Epithelial cell of esophagus (primary cell): ENCODE data around the gene HEPACAM.

Experiments
- DNase-seq: peaks from one replicate; pipeline ENCODE4 v3.0.0; 2010; ENCODE audit warnings: low read depth
- H3K4me3 ChIP-seq: 2 replicates; pipeline ENCODE4 v1.5.1; 2011; ENCODE audit warnings: mild to moderate bottlenecking, low read length, control low read depth
- TF ChIP-seq, protein P1 (sequence below): IDR thresholded peaks from 2 replicates; pipeline ENCODE4 v1.5.1; 2011; ENCODE audit warnings: low read depth, mild to moderate bottlenecking, low read length, control low read depth, inconsistent platforms; ENCODE audit not compliant: insufficient read depth; ENCODE audit errors: missing control alignments

Gene HEPACAM

DNA sequence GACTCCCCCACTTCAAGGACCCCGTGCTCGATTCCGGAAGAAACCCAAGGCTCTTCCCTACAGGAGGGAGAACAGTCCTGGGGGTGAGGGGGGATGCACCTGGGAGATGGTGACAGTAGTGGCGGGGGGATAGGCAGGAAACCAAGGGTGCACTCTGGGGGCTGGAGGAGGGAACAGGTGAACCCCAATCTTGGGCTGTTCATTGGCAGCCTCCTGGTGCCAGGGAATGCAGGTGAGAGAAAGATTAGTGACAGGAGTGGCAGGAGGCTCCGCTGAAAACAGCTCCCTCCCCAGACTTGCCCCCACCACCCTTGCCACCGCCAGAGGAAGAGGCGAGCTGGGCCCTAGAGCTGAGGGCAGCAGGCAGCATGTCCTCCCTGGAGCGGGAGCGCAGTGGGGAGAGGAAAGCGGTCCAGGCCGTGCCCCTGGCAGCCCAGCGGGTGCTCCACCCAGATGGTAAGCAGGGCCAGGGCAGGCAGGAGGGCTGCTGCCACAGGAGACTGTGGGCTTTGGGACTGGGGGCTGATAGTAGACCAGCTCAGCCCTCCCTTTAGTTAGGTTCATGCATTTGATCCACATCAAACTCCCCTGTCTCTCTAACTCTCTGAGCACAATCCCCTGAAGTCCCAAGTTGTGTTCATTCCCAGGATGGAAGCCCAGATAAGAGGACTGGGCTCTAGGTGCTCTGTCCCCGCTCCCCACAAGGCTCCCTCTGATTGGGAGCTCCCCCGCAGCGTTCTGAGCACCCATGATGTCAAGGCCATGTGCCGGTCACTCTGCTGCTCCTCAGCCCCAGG lies 56.2 kb downstream of the HEPACAM start:
- no peak for DNase-seq
- TF ChIP-seq, protein P1, sequence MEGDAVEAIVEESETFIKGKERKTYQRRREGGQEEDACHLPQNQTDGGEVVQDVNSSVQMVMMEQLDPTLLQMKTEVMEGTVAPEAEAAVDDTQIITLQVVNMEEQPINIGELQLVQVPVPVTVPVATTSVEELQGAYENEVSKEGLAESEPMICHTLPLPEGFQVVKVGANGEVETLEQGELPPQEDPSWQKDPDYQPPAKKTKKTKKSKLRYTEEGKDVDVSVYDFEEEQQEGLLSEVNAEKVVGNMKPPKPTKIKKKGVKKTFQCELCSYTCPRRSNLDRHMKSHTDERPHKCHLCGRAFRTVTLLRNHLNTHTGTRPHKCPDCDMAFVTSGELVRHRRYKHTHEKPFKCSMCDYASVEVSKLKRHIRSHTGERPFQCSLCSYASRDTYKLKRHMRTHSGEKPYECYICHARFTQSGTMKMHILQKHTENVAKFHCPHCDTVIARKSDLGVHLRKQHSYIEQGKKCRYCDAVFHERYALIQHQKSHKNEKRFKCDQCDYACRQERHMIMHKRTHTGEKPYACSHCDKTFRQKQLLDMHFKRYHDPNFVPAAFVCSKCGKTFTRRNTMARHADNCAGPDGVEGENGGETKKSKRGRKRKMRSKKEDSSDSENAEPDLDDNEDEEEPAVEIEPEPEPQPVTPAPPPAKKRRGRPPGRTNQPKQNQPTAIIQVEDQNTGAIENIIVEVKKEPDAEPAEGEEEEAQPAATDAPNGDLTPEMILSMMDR = no peak
- no peak overlapping the region for H3K4me3 ChIP-seq

DNA sequence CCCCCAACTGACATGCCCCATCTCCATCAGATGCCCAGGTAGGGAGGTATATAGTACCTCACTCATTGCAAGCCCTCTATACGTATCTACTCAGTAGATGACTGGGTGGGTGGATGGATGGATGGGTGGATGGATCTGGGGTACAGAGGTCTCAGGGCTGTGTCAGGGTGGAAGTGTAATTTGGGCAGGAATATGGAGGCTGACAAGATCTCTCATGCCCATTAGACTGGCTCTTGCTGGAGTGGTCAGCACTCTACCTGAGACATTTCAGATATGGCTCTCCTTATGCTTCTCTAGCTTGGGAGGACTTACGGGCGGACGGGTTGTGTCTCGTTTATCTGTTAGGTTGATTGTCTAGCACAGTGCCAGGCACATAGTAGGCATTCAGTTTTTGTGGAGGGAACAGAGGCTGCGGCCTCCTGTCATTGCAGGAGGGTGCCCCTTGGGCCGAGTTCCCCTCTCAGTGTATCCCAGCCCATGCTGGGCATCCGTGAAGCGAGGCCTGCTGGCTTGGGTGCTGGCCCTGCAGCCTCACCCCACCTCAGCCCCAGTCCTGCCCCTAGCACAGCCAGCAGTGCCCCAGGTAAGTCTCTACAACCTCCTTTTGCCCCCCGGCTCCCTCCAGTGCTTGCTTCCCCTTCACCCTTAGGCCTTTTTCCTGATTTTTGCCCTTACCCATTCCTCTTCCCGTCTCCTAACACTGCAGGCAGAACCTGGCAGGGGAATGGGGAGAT lies 56.9 kb downstream of the HEPACAM start:
- H3K4me3 ChIP-seq = no peak overlapping the region
- no peak for DNase-seq
- TF ChIP-seq, protein P1 = no peak

DNA sequence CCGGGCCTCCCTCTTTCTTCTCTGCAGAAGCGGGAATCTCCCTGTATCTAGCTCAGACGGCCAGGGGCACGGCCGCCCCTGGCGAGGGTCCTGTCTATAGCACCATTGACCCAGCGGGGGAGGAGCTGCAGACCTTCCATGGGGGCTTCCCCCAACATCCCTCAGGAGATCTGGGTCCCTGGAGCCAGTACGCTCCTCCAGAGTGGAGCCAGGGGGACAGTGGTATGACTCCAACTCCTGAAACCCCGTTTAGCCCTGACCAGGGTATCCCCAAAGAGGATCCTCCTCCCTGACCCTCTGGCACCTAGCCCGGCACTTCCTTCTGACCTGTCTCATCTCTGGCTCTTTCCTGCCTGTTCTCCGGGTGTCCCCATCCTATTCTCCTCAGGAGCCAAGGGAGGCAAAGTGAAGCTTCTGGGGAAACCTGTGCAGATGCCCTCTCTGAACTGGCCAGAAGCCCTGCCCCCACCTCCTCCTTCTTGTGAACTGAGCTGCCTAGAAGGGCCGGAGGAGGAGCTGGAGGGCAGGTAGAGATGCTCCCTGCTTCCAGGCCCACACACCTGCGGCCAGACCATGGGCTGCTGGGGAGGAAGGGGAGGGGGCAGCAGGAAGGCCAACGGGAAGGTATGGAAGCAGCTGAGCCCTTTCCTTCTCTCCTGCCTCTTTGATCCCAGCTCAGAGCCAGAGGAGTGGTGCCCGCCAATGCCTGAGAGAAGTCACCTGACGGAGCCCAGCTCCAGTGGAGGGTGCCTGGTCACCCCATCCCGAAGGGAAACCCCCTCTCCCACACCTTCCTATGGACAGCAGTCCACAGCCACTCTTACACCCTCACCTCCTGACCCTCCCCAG lies 57.7 kb downstream of the HEPACAM start:
- TF ChIP-seq, protein P1 = no peak
- H3K4me3 ChIP-seq = peak overlapping the region; percentile 56
- DNase-seq = no peak

DNA sequence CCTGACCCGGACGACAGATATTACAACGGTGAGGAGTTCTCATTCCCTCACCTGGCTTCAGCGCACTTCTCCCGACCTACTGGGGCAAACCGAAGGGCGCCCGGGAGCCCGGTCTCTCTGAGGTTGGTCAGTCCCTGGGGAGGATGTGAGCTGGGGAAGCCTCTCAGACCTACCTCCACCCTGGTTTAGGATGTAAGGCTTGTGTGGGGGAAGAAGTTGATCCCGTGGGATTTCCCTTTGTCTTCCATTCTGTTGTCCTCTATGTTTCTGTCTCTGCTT lies 58.3 kb downstream of the HEPACAM start:
- peak overlapping the region; percentile 56 for H3K4me3 ChIP-seq
- TF ChIP-seq, protein P1 = no peak
- DNase-seq = no peak

DNA sequence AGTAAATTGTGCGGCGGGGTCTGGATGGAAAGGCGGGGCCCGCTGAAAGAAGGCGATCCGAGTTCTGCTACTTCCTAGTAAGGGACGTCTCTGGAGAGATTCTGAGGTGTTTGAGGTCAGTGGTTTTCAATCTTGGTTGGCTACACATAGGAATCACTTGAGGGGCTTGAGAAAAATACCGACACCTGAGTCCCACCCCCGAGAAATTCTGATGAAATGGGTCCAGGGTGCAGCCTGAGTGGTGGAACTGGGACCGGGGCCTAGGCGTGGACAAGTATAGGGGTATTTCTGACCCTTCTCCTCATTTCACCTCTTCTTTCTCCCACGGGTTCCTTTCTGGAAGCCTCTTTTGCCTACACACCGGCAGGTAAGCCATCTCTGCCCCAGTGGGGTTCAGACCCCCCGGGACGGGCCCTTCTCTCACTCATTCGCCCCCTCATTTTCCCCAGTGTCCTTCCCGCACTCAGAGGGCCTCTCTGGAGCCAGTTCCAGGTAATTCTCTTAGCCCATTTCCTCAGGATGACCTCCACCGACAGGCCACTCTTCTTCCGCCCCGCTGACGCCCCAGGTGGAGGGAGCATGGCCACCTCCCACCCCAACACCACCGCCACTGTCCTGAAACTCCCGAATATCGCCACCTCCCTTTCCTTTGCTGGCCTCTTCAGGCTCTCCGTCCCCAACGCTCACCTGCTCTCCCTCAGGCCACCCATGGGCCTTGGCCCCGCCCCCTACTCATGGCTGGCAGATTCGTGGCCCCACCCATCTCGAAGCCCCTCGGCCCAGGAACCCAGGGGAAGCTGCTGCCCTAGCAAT lies 58.8 kb downstream of the HEPACAM start:
- DNase-seq = no peak
- peak overlapping the region; percentile 56 for H3K4me3 ChIP-seq
- TF ChIP-seq, protein P1 = no peak
